Activated CD8-positive, alpha-beta memory T cell treated with anti-CD3 and anti-CD28 coated beads for 24 hours (primary cell): ENCODE results near the gene UBE2H.
"Not testable (repeated sequence)": the region's sequence is repeated elsewhere in the genome, so short reads cannot be mapped to it uniquely, and the experiment has no call there.

Experiments
- DNase-seq: peaks from one replicate; pipeline ENCODE4 v3.0.0-alpha.2; 2020

Gene UBE2H

GRCh38 chr7:129841465-129841864 lies 111.3 kb downstream of the UBE2H start:
- DNase-seq = no peak

- no peak for DNase-seq
Measured at GRCh38 chr7:129840757-129841156, 112.0 kb downstream of the UBE2H start.

- DNase-seq = no peak
Measured at GRCh38 chr7:129836983-129837382, 115.8 kb downstream of the UBE2H start.

DNA sequence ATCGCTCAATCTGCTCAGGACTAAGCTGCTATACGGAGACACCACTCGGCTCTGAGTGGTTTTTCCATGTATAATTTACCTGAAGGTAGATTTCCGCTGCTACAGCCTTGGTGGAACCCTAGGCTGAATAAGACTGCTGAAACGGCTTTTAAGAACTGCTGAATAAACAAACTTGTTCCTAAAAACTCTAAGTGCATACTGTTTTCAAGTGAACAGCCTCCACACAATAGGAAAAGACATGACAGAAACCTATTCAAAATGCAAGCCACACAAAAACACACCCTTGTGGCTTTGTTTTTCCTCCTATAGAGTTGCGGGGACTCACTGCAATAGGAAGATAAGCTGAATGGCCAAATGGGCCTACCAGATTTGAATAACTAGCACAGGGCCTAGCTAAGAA lies 117.2 kb downstream of the UBE2H start:
- DNase-seq = no peak

- DNase-seq = not testable (repeated sequence)
Measured at GRCh38 chr7:129833353-129833752, 119.4 kb downstream of the UBE2H start.

- no peak for DNase-seq
Measured at GRCh38 chr7:129832701-129833227, 120.0 kb downstream of the UBE2H start.

DNA sequence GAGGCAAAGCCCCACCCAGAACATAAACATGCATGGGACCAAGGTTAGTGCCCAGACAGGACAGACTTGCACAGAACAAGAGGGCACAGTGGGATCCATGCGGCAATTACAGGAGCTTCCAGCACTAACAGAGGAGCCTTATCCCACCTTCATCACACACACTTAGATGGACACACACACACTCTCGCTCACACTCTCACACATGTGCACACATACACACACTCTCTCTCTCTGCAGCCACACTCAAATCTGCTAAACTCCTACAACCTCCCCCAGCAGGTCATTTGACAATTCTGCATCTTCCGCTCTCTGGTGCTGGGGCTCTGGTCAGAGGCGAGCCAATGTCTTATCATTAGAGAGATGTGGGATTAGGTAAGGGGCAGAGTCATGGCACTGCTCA lies 120.5 kb downstream of the UBE2H start:
- DNase-seq = no peak

DNA sequence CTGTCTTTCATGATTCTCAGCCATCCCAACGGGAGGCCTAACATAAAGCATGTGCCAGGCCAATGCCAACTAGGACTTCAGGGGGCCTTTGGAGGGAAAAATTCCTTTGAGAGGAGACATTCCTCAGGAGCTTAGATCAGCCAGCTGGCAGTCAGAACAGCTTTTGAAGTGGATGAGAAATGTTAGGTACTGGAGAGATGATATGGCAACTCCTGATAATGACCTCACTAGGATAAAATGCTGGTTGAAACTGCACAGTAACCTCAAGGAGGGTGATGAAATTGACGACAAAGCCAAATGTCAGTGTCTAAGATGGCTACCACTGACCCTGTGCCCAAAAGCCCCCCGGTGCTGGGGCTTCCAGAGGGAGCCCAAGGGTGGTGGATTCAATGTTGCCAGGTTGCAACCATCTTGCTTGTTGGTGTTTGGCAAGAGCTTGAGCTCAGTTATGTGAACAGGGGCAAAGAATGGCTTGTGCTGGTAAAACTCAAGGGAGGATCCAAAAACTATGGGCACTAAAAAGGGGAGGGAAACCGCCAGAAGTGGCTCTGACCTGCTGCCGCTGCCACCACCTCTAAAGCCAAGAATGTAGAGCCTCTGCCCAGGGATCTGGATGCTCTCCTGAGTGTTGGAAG lies 121.2 kb downstream of the UBE2H start:
- no peak for DNase-seq

- DNase-seq = no peak
Measured at GRCh38 chr7:129830949-129831348, 121.8 kb downstream of the UBE2H start.

GRCh38 chr7:129829737-129830631 lies 122.8 kb downstream of the UBE2H start:
- peak; percentile 74 for DNase-seq

DNA sequence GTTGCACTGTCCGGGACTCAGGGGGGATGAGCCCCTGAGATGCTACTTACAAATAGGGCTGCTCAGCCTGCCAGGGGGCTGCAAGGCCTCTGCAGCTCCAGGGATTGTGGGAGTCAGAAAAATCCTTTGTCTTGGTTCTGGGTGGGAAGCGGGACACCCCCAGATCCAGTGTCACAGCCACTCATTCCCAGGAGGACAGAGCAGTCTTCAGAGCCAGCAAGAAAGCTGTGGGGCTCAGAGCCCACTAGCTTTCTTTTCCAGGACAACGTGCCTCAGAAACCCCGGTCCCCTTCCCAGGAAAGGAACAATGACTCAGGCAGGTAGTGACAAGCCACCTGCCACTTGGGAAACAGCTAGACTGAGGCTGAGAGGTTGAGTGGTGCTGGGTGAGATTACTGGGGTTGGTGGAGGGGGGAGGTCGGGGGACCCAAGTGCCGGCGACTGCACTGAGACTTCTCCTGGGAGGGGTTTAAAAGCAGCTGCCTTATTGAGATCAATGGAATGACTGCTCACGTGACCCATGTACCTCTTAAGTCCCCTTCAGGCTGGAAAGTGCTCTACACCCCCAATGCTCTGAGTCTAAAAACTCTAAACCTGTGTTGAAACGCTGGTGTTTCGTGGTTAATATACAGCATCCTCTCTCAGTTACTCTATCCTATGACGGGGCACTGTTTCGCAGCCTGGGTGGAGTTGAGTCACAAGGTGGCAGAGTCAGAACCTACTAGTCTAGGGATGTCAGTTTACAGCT lies 123.6 kb downstream of the UBE2H start:
- DNase-seq = no peak

DNA sequence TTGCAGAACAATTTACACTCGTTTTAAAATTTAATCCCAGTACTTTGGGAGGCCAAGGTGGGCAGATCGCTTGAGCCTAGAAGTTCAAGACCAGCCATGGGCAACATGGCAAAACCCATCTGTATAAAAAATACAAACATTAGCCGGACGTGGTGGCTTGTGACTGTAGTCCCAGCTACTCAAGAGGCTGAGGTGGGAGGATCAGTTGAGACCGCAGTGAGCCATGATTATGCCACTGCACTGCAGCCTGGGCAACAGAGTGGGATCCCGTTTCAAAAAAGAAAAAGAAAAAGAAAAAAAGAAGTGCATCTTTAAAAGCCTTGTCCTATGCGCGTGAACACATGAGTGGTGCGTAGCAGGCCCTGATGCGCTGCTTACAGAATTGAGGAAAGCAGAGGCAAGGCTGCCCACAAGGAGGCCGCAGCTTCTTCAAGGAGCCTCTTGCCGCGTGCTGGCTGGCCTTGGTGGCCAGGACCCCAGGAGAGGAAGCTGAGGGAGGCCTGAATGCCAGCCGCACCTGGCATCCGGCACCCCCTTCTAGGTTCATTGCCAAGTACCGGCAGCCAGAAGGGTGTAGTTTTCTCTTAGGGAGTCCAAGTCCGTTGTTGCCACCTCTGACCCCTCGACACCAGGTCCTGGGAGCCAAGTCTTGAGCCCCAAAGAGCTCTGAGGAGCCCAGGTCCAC lies 124.5 kb downstream of the UBE2H start:
- DNase-seq = no peak

GRCh38 chr7:129827467-129827990 lies 125.2 kb downstream of the UBE2H start:
- DNase-seq = no peak

DNA sequence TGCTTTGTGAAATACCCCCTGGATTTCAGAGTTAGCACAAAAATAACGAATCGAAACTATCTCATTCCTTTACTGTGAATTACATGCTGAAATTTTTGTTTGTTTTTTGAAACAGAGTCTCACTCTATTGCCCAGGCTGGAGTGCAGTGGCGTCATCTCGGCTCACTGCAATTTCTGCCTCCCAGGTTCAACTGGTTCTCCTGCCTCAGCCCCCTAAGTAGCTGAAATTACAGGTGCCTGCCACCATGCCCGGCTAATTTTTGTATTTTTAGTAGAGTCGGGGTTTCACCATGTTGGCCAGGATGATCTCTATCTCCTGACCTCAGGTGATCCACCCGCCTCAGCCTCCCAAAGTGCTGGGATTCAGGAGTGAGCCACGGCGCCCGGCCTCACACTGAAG lies 125.9 kb downstream of the UBE2H start:
- DNase-seq = not testable (repeated sequence)

DNA sequence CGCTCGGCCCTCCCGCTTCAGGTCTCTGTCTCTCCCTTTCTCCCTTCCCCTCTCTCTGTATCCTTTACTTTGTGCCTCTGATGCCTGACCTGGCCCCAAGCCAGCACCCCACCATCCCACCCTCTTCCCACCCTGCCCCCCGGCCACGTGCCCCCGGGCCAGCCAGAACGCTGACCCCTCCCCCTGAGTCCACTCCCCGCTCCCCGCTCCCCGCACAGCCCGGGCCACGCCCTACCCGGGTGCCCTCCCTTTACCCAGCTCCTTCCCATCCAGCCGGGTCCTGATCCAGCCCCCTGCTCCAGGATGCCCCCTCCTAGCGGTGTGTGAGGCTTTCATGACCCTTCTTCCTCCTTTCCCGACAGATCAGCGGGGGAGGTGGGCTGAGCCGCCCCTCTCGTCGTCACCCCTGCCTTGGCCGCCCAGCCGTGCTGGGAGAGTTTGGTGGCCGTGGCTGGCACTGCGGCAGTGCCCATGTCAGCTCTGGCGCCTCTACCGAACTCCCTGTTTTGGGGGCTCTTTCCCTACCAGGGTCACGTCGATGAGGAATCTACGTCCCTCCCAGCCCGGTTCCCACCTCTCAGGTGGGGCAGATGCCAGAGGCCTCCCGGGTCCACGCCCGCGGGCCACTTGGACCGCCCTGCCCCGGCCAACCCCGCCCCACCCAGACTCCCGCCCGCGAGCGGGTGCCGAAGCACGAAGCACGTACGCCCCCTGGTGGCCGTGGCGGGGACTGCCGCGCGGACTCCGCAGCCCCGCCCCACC lies 127.4 kb downstream of the UBE2H start:
- DNase-seq = peak; percentile 98

DNA sequence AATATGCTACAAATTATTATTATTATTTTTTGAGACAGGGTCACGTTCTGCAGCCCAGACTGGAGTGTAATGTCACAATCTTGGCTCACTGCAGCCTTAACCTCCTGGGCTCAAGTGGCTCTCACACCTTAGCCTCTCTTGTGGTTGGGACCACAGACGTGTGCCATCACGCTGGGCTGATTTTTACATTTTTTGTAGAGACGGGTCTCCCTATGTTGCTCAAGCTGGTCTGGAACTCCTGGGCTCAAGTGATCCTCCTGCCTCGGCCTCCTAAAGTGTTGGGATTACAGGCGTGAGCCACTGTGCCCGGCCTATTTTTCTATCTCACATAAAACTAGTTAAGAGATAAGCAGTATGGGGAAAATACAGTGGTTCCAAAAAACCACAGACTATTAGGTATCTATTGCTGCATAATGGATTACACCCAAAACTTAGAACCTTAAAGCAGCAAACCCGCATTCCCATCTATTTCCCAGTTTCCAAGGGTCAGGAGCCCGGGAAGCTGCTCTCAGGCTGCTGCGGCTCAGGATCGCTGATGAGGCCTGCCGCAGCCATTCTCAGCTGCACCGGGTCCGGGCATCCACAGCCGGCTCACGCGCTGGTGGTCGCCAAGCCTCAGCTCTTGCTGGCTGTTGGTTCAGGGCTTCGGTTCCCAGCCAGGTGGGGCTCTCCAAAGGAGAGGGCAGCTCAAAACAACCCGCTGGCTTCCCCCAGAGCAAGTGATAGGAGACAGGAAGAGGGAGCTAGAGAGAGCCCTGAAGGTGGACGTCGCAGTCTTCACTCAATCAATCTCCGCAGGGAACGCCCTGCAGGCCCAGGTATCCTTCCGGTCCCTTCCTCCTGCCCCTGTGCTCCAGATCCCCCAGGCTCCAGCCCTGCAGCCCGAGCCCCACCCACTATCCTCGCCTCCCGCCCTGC lies 128.2 kb downstream of the UBE2H start:
- DNase-seq = peak; percentile 78

- DNase-seq = not testable (repeated sequence)
Measured at GRCh38 chr7:129823143-129823542, 129.6 kb downstream of the UBE2H start.

DNA sequence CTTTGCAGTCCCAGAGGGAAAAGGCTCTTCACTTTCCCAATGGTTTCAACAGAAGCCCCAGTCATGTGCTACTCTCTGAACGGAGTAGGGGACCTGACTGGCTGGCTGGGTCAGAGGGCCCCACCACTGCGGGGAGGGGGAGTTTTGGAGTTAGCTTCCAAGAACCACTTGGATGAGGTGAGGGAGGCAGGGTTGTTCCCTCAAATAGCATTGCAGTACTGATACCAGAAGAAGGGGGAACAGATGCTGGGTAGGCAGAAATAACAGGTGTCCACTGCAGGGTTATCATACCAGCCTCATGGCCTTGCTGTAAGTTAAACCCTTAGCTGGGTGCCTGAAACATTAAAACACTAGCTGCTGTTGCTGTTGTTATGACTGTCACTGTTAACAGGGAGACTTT lies 131.3 kb downstream of the UBE2H start:
- no peak for DNase-seq

DNA sequence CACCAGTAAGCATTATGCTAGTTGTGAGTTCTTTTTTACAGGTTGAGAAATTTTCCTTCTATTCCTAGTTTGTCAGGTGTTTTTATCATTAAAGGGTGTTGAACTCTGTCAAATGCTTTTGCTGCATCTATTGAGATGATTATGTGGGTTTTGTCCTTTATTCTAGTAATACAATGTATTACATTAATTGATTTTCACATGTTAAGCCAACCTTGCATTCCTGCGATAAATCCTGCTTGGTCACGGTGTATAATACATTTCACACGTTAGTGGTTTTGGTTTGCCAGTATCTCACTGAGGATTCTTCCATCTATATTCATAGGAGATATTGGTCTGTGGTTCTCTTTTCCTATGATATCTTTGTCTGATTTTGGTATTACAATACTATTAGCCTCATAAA lies 136.0 kb downstream of the UBE2H start:
- DNase-seq = no peak

DNA sequence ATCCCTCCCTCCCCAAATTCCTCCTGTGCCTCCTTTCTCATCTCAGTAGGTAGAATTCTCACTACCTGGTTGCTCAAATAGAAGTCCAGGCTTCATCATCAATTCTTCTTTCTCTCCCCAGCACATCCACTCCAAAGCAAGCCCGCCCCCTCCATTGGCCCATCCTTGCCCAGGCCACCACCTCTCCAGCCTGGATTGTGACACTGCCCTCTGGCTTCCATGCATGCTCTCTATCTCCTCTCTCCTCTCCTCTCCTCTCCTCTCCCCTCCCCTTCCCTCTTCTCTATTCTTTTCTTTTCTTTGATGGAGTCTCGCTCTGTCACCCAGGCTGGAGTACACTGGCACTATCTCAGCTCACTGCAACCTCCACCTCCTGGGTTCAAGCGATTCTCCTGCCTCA lies 144.9 kb downstream of the UBE2H start:
- no peak for DNase-seq
